Activated naive CD8-positive, alpha-beta T cell treated with anti-CD3 and anti-CD28 coated beads, Interleukin-2, amount 10 ng/mL, durations not matched to agents 7 days and 5 days (primary cell): ENCODE measurements around the gene LTBP4. TPM values are rescaled to one million over a fixed set of nuclear protein-coding genes. Genes with fewer than 3 reads are reported as not detected.
A peak's percentile ranks its signal among the peaks of the same experiment; 100 is the strongest.
"Not testable (repeated sequence)": the region's sequence is repeated elsewhere in the genome, so short reads cannot be mapped to it uniquely, and the experiment has no call there.

Source experiments
- ATAC-seq: fragments of 150-1000 bp; cut with Tn5 transposase; one replicate; pipeline ENCODE4 v1.10.0; 2021; ENCODE audit warnings: low read depth, moderate library complexity
- POLR2A ChIA-PET: fragments of 350-600 bp; sonication (Branson Sonifier 250); formaldehyde crosslinking; loops from one replicate; lab custom pipeline; 2021; ENCODE audit warnings: antibody characterized with exemption; lab: Charles Lee
- DNase-seq: peaks from one replicate; pipeline ENCODE4 v3.0.0; 2021
- H3K27ac Mint-ChIP-seq: one replicate; pipeline ENCODE4 v1.8.0; 2022; ENCODE audit warnings: mild to moderate bottlenecking, mixed read lengths
- H3K27me3 Mint-ChIP-seq: one replicate; pipeline ENCODE4 v1.8.0; 2022; ENCODE audit warnings: mild to moderate bottlenecking, moderate library complexity, mixed read lengths
- H3K36me3 Mint-ChIP-seq: one replicate; pipeline ENCODE4 v1.8.0; 2021; ENCODE audit warnings: mild to moderate bottlenecking, mixed read lengths
- H3K4me1 Mint-ChIP-seq: one replicate; pipeline ENCODE4 v1.8.0; 2021; ENCODE audit warnings: mixed read lengths
- H3K4me3 Mint-ChIP-seq: one replicate; pipeline ENCODE4 v1.8.0; 2022; ENCODE audit warnings: mild to moderate bottlenecking, moderate library complexity, mixed read lengths
- H3K9me3 Mint-ChIP-seq: one replicate; pipeline ENCODE4 v1.8.0; 2021; ENCODE audit warnings: mixed read lengths
- total RNA-seq, 2 experiments: library from RNA; stranded (reverse); gene quantifications; one replicate each; pipeline ENCODE4 v1.2.3, GENCODE V29; 2021

LTBP4 gene
- total RNA-seq, 2 experiments from 2014 or later: 83.3 to 94.0 TPM

DNA sequence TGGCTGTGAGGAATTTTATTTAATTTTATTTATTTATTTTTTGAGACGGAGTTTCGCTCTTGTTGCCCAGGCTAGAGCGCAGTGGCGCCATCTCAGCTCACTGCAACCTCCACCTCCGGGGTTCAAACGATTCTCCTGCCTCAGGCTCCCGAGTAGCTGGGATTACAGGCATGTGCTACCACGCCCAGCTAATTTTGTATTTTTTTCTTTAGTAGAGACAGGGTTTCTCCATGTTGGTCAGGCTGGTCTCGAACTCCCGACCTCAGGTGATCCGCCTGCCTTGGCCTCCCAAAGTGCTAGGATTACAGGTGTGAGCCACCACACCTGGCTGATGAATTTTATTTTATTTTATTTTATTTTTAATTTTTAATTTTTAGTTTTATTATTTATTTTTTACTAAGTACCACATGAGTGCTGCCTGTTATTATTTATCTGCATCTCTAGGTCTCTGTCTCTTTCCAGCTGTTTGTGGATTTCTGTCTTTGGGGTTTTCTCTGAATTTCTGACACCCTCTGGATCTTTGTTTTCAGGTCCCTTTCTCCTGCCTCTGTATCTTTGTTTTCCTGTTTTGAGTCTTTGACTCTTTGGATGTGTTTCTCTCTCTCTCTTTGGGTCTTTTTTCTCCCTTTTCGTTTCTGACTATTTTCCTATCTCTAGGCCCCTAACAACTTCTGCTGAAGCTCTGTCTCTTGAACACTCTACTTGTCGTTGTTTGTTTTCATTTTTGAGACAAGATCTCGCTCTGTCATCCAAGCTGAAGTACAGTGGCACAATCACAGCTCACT lies 23.4 kb downstream of the LTBP4 start:
- H3K4me3 Mint-ChIP-seq, H3K27ac Mint-ChIP-seq, POLR2A ChIA-PET, H3K9me3 Mint-ChIP-seq, H3K27me3 Mint-ChIP-seq, DNase-seq, ATAC-seq: not testable (repeated sequence)
- peaks cover 12% of the 10 kb centered on the region for H3K4me1 Mint-ChIP-seq
- peaks cover 20% of the 10 kb centered on the region for H3K36me3 Mint-ChIP-seq

DNA sequence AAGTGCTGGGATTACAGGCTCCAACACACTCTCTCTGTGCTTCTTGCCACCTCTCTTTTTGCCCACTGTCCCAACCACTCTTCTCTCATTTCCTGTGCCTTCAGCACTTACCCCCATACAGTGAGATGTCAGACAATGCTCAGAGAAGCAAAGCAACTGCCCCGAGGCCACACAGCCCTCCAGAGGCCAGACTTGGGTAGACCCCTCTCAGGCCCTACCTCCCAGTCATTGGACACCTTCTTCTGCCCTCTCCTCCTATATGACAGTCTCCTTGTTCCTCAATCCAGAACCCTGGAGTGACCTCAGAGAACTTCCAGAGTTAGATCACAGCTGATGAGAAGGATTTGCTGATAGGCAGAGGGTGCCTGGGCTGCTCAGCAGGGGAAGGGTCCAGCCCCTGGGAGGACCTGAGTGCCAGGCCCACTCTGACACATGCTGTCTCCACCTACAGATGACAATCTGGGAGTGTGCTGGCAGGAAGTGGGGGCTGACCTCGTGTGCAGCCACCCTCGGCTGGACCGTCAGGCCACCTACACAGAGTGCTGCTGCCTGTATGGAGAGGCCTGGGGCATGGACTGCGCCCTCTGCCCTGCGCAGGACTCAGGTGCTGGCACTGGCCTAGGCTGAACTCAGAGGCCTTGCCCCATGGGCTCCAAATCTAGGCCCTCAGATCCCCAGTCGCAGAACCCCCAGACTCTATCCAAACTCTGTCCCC lies 24.4 kb downstream of the LTBP4 start:
- Mint-ChIP-seq H3K27ac (peak overlapping the region; percentile 57), H3K4me1 (peaks cover 14% of the 10 kb centered on the region), H3K27me3 (no peaks in the 10 kb centered on the region), H3K36me3 (peaks cover 18% of the 10 kb centered on the region), H3K4me3 (peak overlapping the region; percentile 11), H3K9me3 (no peaks in the 10 kb centered on the region)
- POLR2A ChIA-PET: interaction anchor here (0.5 kb wide), 1 partner anchor 9 kb away, joined by 5 read pairs; no protein-coding TSS in a partner anchor
- peak; percentile 21 for ATAC-seq
- no peak for DNase-seq

DNA sequence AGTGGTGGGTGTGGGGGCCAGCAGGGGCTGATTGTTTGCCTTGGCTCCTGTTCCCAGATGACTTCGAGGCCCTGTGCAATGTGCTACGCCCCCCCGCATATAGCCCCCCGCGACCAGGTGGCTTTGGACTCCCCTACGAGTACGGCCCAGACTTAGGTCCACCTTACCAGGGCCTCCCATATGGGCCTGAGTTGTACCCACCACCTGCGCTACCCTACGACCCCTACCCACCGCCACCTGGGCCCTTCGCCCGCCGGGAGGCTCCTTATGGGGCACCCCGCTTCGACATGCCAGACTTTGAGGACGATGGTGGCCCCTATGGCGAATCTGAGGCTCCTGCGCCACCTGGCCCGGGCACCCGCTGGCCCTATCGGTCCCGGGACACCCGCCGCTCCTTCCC lies 25.7 kb downstream of the LTBP4 start:
- Mint-ChIP-seq H3K36me3 (peaks cover 10% of the 10 kb centered on the region), H3K27me3 (no peaks in the 10 kb centered on the region), H3K4me3 (no peak overlapping the region), H3K9me3 (no peaks in the 10 kb centered on the region), H3K4me1 (peaks cover 14% of the 10 kb centered on the region), H3K27ac (no peak overlapping the region)
- POLR2A ChIA-PET: no interaction called here
- ATAC-seq (no peak), DNase-seq (no peak)

DNA sequence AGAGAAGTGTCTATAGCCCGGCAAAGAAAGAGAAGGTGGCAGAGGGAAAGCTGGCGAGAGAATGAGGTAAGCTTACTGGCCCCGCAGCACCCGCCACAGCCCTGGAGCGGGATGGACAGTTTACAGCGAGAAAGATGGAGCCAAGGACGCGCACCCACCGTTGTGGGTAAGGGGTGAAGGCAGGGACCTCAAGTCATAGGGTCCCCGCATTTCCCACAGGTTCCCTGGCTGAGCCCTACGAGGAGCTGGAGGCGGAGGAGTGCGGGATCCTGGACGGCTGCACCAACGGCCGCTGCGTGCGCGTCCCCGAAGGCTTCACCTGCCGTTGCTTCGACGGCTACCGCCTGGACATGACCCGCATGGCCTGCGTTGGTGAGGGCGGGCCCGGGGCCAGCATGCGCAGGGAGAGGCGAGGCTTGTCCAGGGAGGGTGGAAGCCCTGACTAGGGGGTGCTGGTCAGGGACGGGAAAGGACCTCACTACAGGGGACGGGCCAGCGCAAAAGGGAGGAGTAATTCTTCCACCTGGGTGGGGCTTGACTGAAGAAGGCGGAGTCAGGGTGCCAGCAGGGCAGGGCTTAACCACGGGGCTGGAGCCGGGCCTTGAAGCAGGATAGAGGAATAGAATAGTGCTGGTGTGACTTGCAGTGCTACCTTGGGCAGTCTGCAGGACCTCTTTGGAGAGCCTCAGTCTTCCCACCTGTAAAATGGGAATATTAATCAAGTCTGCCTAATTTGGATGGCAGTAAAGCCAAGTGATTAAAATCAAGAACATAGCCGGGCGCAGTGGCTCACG lies 26.5 kb downstream of the LTBP4 start:
- peaks cover 8% of the 10 kb centered on the region for H3K36me3 Mint-ChIP-seq
- no peak overlapping the region for H3K27ac Mint-ChIP-seq
- POLR2A ChIA-PET: no interaction called here
- H3K27me3 Mint-ChIP-seq: no peaks in the 10 kb centered on the region
- H3K4me3 Mint-ChIP-seq: no peak overlapping the region
- no peaks in the 10 kb centered on the region for H3K9me3 Mint-ChIP-seq
- ATAC-seq (peak; percentile 17), DNase-seq (no peak)
- H3K4me1 Mint-ChIP-seq: peaks cover 14% of the 10 kb centered on the region

DNA sequence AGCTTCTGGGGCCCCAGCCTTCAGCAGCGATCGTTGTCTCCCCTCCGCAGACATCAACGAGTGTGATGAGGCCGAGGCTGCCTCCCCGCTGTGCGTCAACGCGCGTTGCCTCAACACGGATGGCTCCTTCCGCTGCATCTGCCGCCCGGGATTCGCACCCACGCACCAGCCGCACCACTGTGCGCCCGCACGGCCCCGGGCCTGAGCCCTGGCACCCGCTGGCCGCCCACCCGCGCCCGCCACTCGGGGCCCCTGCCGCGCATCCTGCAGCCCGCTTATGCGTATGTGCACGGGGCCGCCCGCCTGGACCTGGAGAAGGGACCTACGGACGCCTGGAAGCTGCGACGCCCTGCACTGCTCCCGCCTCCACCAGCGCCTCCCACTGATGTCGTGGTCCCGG lies 28.2 kb downstream of the LTBP4 start:
- Mint-ChIP-seq H3K36me3 (peaks cover 8% of the 10 kb centered on the region), H3K27ac (no peak overlapping the region), H3K27me3 (peaks cover 10% of the 10 kb centered on the region), H3K9me3 (no peaks in the 10 kb centered on the region), H3K4me3 (no peak overlapping the region), H3K4me1 (peaks cover 18% of the 10 kb centered on the region)
- DNase-seq (no peak), ATAC-seq (no peak)
- POLR2A ChIA-PET: no interaction called here

DNA sequence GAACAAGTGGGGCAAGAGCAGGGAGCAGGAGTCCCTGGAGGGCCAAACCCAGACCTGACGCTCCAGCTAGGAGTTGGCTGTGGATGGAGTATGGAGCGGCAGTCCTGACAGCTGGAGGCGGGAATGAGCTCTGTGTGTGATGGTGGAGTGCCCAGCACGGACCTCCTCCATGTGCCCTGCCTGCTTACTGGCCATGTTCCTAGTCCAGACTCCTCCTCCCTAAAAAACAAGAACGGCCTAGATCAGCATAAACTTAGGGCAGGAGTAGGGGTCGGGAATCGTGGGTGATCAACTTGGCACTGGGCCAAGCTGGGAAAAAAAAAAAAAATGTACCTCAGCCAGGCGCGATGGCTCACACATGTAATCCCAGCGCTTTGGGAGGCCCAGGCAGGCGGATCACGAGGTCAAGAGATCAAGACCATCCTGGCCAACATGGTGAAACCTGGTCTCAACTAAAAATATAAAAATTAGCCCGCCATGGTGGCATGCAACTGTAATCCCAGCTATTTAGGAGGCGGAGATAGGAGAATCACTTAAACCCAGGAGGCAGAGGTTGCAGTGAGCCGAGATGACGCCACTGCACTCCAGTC lies 29.5 kb downstream of the LTBP4 start:
- H3K4me1 Mint-ChIP-seq: peaks cover 14% of the 10 kb centered on the region
- no peak for ATAC-seq
- POLR2A ChIA-PET: interaction anchor here (0.7 kb wide), 1 partner anchor 633 kb away, joined by 3 read pairs; no protein-coding TSS in a partner anchor
- H3K4me3 Mint-ChIP-seq: no peak overlapping the region
- no peak overlapping the region for H3K27ac Mint-ChIP-seq
- H3K27me3 Mint-ChIP-seq: peaks cover 14% of the 10 kb centered on the region
- DNase-seq: no peak
- no peaks in the 10 kb centered on the region for H3K9me3 Mint-ChIP-seq
- peaks cover 2% of the 10 kb centered on the region for H3K36me3 Mint-ChIP-seq

DNA sequence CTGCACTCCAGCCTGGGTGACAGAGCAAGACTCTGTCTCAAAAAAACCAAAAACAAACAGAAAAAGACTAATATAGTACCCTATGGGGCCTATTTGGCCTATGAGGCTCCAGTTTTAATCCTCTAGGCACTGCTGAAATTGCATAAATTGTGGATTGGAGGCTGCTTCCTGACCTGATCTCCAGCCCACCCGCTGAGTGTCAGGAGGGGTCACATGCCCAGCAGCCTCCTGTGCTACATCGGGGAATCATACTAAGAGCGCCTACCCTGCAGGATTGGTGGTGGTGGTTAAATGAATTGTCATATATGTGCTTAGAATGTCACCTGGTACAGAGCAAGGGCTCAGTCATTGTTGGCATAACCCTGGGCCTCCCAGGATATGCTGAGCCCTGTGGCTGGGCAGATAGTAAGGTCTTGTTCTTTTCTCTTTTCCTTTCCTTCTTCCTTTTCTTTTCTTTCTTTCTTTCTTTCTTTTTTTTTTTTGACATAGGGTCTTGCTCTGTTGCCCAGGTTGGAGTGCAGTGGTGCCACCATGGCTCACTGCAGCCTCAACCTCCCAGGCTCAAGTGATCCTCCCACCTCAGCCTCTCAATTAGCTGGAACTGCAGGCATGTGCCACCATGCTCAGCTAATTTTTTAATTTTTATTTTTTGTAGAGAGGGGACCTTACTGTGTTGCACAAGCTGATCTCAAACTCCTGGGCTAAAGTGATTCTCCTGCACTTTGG lies 31.3 kb downstream of the LTBP4 start:
- H3K9me3 Mint-ChIP-seq: no peaks in the 10 kb centered on the region
- H3K36me3 Mint-ChIP-seq: peaks cover 2% of the 10 kb centered on the region
- DNase-seq (no peak), ATAC-seq (no peak)
- peaks cover 10% of the 10 kb centered on the region for H3K4me1 Mint-ChIP-seq
- peaks cover 16% of the 10 kb centered on the region for H3K27me3 Mint-ChIP-seq
- POLR2A ChIA-PET: no interaction called here
- H3K4me3 Mint-ChIP-seq: no peak overlapping the region
- H3K27ac Mint-ChIP-seq: no peak overlapping the region

DNA sequence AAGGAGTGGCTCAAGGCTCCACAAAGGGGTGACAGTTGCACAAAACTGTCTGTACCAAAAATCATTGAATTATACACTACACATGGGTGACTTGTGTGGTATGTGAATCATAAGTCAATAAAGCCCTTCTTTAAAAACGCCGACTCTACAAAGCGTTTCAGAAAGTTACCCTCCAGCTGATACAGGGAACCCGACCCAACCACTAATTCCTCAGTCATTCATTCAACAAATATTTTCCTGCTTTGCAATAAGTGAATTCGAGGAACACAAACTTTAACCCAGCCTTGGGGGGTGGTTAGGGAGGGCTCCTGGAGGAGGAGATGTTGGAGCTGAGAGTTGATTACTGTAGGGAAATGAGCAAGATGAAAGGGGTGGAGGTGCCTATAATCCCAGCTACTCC lies 32.0 kb downstream of the LTBP4 start:
- H3K9me3 Mint-ChIP-seq: no peaks in the 10 kb centered on the region
- peaks cover 2% of the 10 kb centered on the region for H3K36me3 Mint-ChIP-seq
- peaks cover 16% of the 10 kb centered on the region for H3K27me3 Mint-ChIP-seq
- peaks cover 10% of the 10 kb centered on the region for H3K4me1 Mint-ChIP-seq
- POLR2A ChIA-PET: no interaction called here
- no peak overlapping the region for H3K4me3 Mint-ChIP-seq
- H3K27ac Mint-ChIP-seq: no peak overlapping the region
- ATAC-seq: no peak
- DNase-seq: no peak

DNA sequence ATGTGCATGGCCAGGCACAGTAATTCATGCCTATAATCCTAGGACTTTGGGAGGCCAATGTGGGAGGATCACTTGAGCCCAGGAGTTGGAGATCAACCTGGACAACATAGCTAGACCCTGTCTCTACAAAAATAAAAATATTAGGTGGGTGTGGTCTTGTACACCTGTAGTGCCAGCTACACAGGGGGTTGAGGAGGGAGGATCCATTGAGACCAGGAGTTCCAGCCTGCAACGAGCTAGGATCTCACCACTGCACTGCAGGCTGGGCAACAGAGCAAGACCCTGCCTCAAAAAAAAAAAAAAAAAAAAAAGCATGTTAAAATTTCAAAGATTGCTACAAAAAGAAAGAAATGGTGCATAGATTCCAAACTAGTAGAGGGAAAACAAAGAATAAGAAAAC lies 37.2 kb downstream of the LTBP4 start:
- ATAC-seq: no peak
- POLR2A ChIA-PET: interaction anchor here (0.7 kb wide), 2 partner anchors 181 to 353 kb away, joined by 3 to 5 read pairs; no protein-coding TSS in a partner anchor

DNA sequence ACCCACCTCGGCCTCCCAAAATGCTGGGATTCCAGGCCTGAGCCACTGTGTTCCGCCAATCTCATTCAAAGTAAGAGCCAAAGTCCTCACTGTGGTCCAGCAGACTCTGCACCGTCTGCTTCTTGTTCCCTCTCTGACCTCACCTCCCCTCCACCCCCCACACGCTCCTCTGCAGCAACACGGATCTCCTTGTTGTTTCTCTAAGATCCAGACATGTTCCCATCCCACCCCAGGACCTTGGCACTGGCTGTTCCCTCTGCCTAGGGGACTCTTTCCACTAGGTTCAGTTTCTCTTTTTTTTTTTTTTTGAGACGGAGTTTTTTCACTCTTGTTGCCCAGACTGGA lies 38.4 kb downstream of the LTBP4 start:
- peaks cover 6% of the 10 kb centered on the region for H3K27me3 Mint-ChIP-seq
- no peak overlapping the region for H3K4me3 Mint-ChIP-seq
- no peaks in the 10 kb centered on the region for H3K9me3 Mint-ChIP-seq
- no peak for DNase-seq
- H3K4me1 Mint-ChIP-seq: peaks cover 4% of the 10 kb centered on the region
- H3K27ac Mint-ChIP-seq: no peak overlapping the region
- no peaks in the 10 kb centered on the region for H3K36me3 Mint-ChIP-seq
- POLR2A ChIA-PET: no interaction called here
- ATAC-seq: no peak

More for the DNA sequence above, 37.2 kb downstream of the LTBP4 start:
- Mint-ChIP-seq H3K4me1 (peaks cover 10% of the 10 kb centered on the region), H3K9me3 (no peaks in the 10 kb centered on the region), H3K4me3 (no peak overlapping the region), H3K27me3 (peaks cover 16% of the 10 kb centered on the region), H3K27ac (no peak overlapping the region), H3K36me3 (no peaks in the 10 kb centered on the region)
- DNase-seq: no peak

DNA sequence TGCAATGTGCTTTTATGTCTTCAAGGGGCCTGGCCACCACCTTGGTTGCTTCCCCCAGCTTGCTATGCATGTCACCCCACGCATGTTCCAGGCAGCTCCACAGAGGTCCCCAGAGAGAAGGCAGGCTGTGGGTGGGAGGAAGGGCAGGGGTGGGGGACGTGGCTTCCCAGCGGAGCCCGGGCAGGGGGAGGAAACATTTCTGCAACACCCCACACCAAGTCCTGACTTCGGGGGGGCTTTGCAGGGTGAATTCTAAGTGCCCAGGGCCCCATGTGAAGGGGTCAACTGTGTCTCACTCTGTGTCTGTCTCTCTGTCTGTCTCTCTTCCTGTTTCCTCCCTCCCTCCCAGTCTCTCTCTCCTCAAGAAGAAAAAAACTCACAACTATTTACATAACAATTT lies 39.6 kb downstream of the LTBP4 start:
- no peaks in the 10 kb centered on the region for H3K9me3 Mint-ChIP-seq
- H3K36me3 Mint-ChIP-seq: no peaks in the 10 kb centered on the region
- no peak for ATAC-seq
- POLR2A ChIA-PET: no interaction called here
- peaks cover 8% of the 10 kb centered on the region for H3K27me3 Mint-ChIP-seq
- H3K4me3 Mint-ChIP-seq: no peak overlapping the region
- no peak overlapping the region for H3K27ac Mint-ChIP-seq
- peaks cover 2% of the 10 kb centered on the region for H3K4me1 Mint-ChIP-seq
- DNase-seq: no peak

DNA sequence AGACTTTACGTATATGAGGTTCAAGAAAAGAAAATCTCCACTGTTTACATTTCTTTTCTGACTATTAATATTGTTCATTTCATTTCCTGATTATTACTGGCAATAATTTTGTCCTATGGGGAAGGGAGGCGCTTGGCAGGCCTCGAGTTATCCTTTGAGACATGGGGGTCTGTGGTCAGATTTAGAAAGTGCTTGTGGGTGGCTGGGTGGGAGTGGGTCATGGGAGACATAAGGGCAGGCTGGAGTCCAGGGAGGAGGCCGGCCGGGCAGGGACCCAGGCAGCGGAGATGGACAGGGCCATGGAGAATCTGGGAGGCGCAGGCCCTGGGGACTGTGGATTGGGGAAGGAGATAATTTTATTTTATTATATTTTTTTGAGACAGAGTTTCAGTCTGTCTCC lies 40.1 kb downstream of the LTBP4 start:
- H3K36me3 Mint-ChIP-seq: no peaks in the 10 kb centered on the region
- DNase-seq (no peak), ATAC-seq (no peak)
- peaks cover 5% of the 10 kb centered on the region for H3K4me1 Mint-ChIP-seq
- H3K27me3 Mint-ChIP-seq: peaks cover 9% of the 10 kb centered on the region
- POLR2A ChIA-PET: no interaction called here
- H3K4me3 Mint-ChIP-seq: no peak overlapping the region
- H3K9me3 Mint-ChIP-seq: no peaks in the 10 kb centered on the region
- no peak overlapping the region for H3K27ac Mint-ChIP-seq
